Smooth muscle cell (in vitro differentiated cells): ENCODE measurements around the gene SLC28A2. TPM values are rescaled to one million over a fixed set of nuclear protein-coding genes. Genes with fewer than 3 reads are reported as not detected.
"Not testable (repeated sequence)": the region's sequence is repeated elsewhere in the genome, so short reads cannot be mapped to it uniquely, and the experiment has no call there.

Experiments
- DNase-seq: peaks from one replicate; lab custom pipeline; 2025; ENCODE audit not compliant: unreplicated experiment; lab: John Stamatoyannopoulos, UW
- H2AFZ ChIP-seq: fragments of 200-600 bp; sonication (generic); 2 replicates; pipeline ENCODE4 v1.6.0; 2016; ENCODE audit warnings: antibody characterized with exemption, low read depth, mild to moderate bottlenecking
- H3F3A ChIP-seq: fragments of 200-600 bp; sonication (generic); 2 replicates; pipeline ENCODE4 v1.6.0; 2017; ENCODE audit warnings: antibody characterized with exemption, low read depth
- H3K27ac ChIP-seq: fragments of 200-600 bp; sonication (generic); 2 replicates; pipeline ENCODE4 v1.5.1; 2016; ENCODE audit warnings: low read depth, mild to moderate bottlenecking
- H3K27me3 ChIP-seq: fragments of 200-600 bp; sonication (generic); 2 replicates; pipeline ENCODE4 v1.6.1; 2016; ENCODE audit warnings: low read depth, mild to moderate bottlenecking
- H3K36me3 ChIP-seq: fragments of 200-600 bp; sonication (generic); 2 replicates; pipeline ENCODE4 v1.5.1; 2016; ENCODE audit warnings: low read depth
- H3K4me1 ChIP-seq: fragments of 200-600 bp; sonication (generic); 2 replicates; pipeline ENCODE4 v1.5.1; 2016; ENCODE audit warnings: low read depth
- H3K4me2 ChIP-seq: fragments of 200-600 bp; sonication (generic); 2 replicates; pipeline ENCODE4 v1.6.0; 2016; ENCODE audit warnings: mild to moderate bottlenecking
- H3K4me3 ChIP-seq: fragments of 200-600 bp; sonication (generic); 2 replicates; pipeline ENCODE4 v1.5.1; 2016; ENCODE audit warnings: mild to moderate bottlenecking
- H3K79me2 ChIP-seq: fragments of 200-600 bp; sonication (generic); 2 replicates; pipeline ENCODE4 v1.6.0; 2016; ENCODE audit warnings: low read depth, mild to moderate bottlenecking
- H3K9ac ChIP-seq: fragments of 200-600 bp; sonication (generic); 2 replicates; pipeline ENCODE4 v1.6.0; 2016; ENCODE audit warnings: low read depth
- H3K9me3 ChIP-seq: fragments of 200-600 bp; sonication (generic); replicated peaks from 2 replicates; pipeline ENCODE4 v1.5.1; 2016; ENCODE audit warnings: low read depth
- H4K20me1 ChIP-seq: fragments of 200-600 bp; sonication (generic); 2 replicates; pipeline ENCODE4 v1.6.0; 2016; ENCODE audit warnings: low read depth
- CTCF ChIP-seq: fragments of 200-600 bp; sonication (generic); IDR thresholded peaks from 2 replicates; pipeline ENCODE4 v1.5.1; 2017; ENCODE audit warnings: borderline replicate concordance, mild to moderate bottlenecking, antibody characterized with exemption; ENCODE audit not compliant: insufficient read depth, poor library complexity, severe bottlenecking
- WGBS: methylation state at CpG from one replicate; pipeline ENCODE4 v1.1.7; 2016; ENCODE audit warnings: low lambda C conversion rate; 5-methylcytosine and 5-hydroxymethylcytosine counted together
- polyA plus RNA-seq: library from polyadenylated mRNA; unstranded; fragments of >200 nt; fragmentation: Nextera tagmentation; extraction: Ambion mirVana; gene quantifications from 2 replicates; pipeline ENCODE4 v1.2.1, GENCODE V29; 2016
- total RNA-seq: library from RNA; depleted of rRNA; stranded (reverse); fragments of >200 nt; gene quantifications from 2 replicates; pipeline ENCODE4 v1.2.3, GENCODE V29; 2014

The SLC28A2 gene
- total and polyA plus RNA-seq, 2 experiments from 2014 or later = not detected

GRCh38 chr15:45306105-45306504, 54.1 kb downstream of the SLC28A2 start:
- no peak for DNase-seq
- no peaks in the 10 kb centered on the region for H4K20me1 ChIP-seq
- no peaks in the 10 kb centered on the region for H3K79me2 ChIP-seq
- 75% methylated on average over 4 of the region's 4 CpGs for WGBS
- H3K27ac ChIP-seq = no peak overlapping the region
- H3K9me3 ChIP-seq = no peaks in the 10 kb centered on the region
- no peak overlapping the region for H3K4me2 ChIP-seq
- no peak overlapping the region for H2AFZ ChIP-seq
- H3K4me3 ChIP-seq = no peak overlapping the region
- no peaks in the 10 kb centered on the region for H3K36me3 ChIP-seq
- H3F3A ChIP-seq = no peaks in the 10 kb centered on the region
- H3K4me1 ChIP-seq = no peaks in the 10 kb centered on the region
- peaks cover 3% of the 10 kb centered on the region for H3K27me3 ChIP-seq
- TF ChIP-seq CTCF = no peak
- no peak overlapping the region for H3K9ac ChIP-seq

GRCh38 chr15:45307230-45307924, 55.3 kb downstream of the SLC28A2 start:
- 51% methylated on average over 5 of the region's 5 CpGs for WGBS
- DNase-seq = no peak
- TF ChIP-seq CTCF = peak; percentile 45
- H3K9me3 ChIP-seq = no peaks in the 10 kb centered on the region
- peaks cover 3% of the 10 kb centered on the region for H3K27me3 ChIP-seq
- H3K4me1 ChIP-seq = no peaks in the 10 kb centered on the region
- no peak overlapping the region for H3K4me3 ChIP-seq
- peak overlapping the region; percentile 21 for H3K27ac ChIP-seq
- peak overlapping the region; percentile 27 for H3K4me2 ChIP-seq
- H3K79me2 ChIP-seq = no peaks in the 10 kb centered on the region
- H3F3A ChIP-seq = no peaks in the 10 kb centered on the region
- no peaks in the 10 kb centered on the region for H3K36me3 ChIP-seq
- H4K20me1 ChIP-seq = no peaks in the 10 kb centered on the region
- H2AFZ ChIP-seq = peak overlapping the region; percentile 23
- no peak overlapping the region for H3K9ac ChIP-seq

- H3K36me3 ChIP-seq, H3K4me2 ChIP-seq, H3K9me3 ChIP-seq, DNase-seq, H3K9ac ChIP-seq, H4K20me1 ChIP-seq, H3K4me1 ChIP-seq, H2AFZ ChIP-seq, H3K4me3 ChIP-seq, H3K27ac ChIP-seq, H3F3A ChIP-seq, H3K79me2 ChIP-seq, H3K27me3 ChIP-seq: not testable (repeated sequence)
- WGBS = 93% methylated on average over 30 of the region's 31 CpGs
These were observed 62.1 kb downstream of the SLC28A2 start for GRCh38 chr15:45314117-45314516.

GRCh38 chr15:45314960-45315359, 62.9 kb downstream of the SLC28A2 start:
- Histone ChIP-seq H2AFZ (peak overlapping the region; percentile 59), H3K9ac (no peak overlapping the region), H3K4me3 (no peak overlapping the region), H3K79me2 (no peaks in the 10 kb centered on the region), H3K9me3 (no peaks in the 10 kb centered on the region), H4K20me1 (no peaks in the 10 kb centered on the region), H3K27ac (no peak overlapping the region), H3K27me3 (no peaks in the 10 kb centered on the region), H3K4me1 (no peaks in the 10 kb centered on the region), H3K36me3 (no peaks in the 10 kb centered on the region), H3K4me2 (no peak overlapping the region), H3F3A (no peaks in the 10 kb centered on the region)
- peak; percentile 28 for TF ChIP-seq CTCF
- no peak for DNase-seq
- 55% methylated on average over 13 of the region's 13 CpGs for WGBS
